WERI-Rb-1 (cell line): ENCODE data around the gene TRIML2.
A peak's percentile ranks its signal among the peaks of the same experiment; 100 is the strongest.

ENCODE experiments used
- DNase-seq: peaks from one replicate; pipeline ENCODE4 v3.0.0-alpha.2; 2020
- H3K27ac ChIP-seq: fragments of 250-450 bp; sonication (Bioruptor Pico); 2 replicates; pipeline ENCODE4 v1.5.1; 2020; ENCODE audit warnings: mild to moderate bottlenecking, moderate library complexity
- H3K27me3 ChIP-seq: fragments of 250-450 bp; sonication (Bioruptor Pico); 2 replicates; pipeline ENCODE4 v1.5.1; 2021; ENCODE audit warnings: mild to moderate bottlenecking, low read depth, moderate library complexity; ENCODE audit not compliant: insufficient read depth, severe bottlenecking
- H3K36me3 ChIP-seq: fragments of 250-450 bp; sonication (Bioruptor Pico); 2 replicates; pipeline ENCODE4 v1.5.1; 2020; ENCODE audit warnings: mild to moderate bottlenecking, moderate library complexity
- H3K4me3 ChIP-seq: 2 replicates; pipeline ENCODE4 v1.5.1; 2011; ENCODE audit warnings: low read depth, mild to moderate bottlenecking, control low read depth, low read length
- H3K9me3 ChIP-seq: fragments of 250-450 bp; sonication (Bioruptor Pico); 2 replicates; pipeline ENCODE4 v1.5.1; 2021; ENCODE audit warnings: mild to moderate bottlenecking, moderate library complexity; ENCODE audit not compliant: severe bottlenecking
- TF ChIP-seq, protein P1 (sequence below): IDR thresholded peaks from 2 replicates; pipeline ENCODE4 v1.5.1; 2011; ENCODE audit warnings: low read depth, mild to moderate bottlenecking, control low read depth, inconsistent platforms, low read length

Gene TRIML2

DNA sequence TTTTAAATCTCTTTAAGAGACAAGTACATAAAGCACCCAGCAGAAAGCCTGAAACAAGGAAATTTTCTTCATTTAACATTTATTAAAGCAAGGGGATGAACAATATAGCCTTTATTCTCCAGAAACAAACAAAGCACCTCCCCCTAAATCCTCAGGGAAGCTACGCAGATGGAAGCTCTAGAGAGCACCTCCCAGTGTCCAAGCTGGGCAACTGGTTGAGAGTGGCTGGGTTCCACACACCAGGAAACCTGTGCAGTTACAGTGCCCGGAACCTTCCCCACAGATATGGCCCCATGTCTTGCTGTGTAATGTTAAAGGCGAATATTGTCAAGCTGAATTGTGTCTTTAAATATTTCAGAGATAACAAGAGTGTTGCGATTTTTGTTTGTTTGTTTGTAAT lies 21.0 kb upstream of the TRIML2 start:
- Histone ChIP-seq H3K36me3 (no peaks in the 10 kb centered on the region), H3K27ac (no peak overlapping the region), H3K27me3 (peaks cover 88% of the 10 kb centered on the region), H3K9me3 (no peaks in the 10 kb centered on the region), H3K4me3 (no peak overlapping the region)
- TF ChIP-seq, protein P1, sequence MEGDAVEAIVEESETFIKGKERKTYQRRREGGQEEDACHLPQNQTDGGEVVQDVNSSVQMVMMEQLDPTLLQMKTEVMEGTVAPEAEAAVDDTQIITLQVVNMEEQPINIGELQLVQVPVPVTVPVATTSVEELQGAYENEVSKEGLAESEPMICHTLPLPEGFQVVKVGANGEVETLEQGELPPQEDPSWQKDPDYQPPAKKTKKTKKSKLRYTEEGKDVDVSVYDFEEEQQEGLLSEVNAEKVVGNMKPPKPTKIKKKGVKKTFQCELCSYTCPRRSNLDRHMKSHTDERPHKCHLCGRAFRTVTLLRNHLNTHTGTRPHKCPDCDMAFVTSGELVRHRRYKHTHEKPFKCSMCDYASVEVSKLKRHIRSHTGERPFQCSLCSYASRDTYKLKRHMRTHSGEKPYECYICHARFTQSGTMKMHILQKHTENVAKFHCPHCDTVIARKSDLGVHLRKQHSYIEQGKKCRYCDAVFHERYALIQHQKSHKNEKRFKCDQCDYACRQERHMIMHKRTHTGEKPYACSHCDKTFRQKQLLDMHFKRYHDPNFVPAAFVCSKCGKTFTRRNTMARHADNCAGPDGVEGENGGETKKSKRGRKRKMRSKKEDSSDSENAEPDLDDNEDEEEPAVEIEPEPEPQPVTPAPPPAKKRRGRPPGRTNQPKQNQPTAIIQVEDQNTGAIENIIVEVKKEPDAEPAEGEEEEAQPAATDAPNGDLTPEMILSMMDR, result 0 out of 2 replicates have a peak, but pooled peaks have one; percentile 8
- no peak for DNase-seq

- TF ChIP-seq, protein P1, result no peak
- no peaks in the 10 kb centered on the region for H3K36me3 ChIP-seq
- no peak overlapping the region for H3K27ac ChIP-seq
- DNase-seq, result no peak
- peaks cover 91% of the 10 kb centered on the region for H3K27me3 ChIP-seq
- no peaks in the 10 kb centered on the region for H3K9me3 ChIP-seq
- H3K4me3 ChIP-seq, result no peak overlapping the region
Observed at GRCh38 chr4:188127214-188127874, 17.9 kb upstream of the TRIML2 start.

DNA sequence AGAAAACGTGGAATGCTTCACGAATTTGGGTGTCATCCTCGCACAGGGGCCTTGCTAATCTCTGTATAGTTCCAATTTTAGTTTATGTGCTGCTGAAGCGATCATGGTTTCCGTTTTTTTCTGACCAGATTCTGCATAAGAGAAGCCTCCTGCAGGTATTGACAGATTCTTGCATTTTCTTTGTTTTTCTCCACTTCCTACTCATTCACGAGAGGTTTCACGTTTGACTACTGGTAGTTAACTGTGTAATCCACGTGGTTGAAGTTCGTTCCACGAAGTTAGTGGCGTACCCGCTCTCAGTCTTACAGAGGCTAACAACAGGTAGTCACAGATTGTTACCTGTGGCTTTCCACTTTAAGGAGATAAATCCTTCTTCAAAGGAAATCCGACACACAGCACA lies 12.1 kb upstream of the TRIML2 start:
- Histone ChIP-seq H3K9me3 (peaks cover 2% of the 10 kb centered on the region), H3K36me3 (no peaks in the 10 kb centered on the region), H3K27me3 (peaks cover 96% of the 10 kb centered on the region), H3K4me3 (no peak overlapping the region), H3K27ac (no peak overlapping the region)
- TF ChIP-seq, protein P1, result no peak
- no peak for DNase-seq

DNA sequence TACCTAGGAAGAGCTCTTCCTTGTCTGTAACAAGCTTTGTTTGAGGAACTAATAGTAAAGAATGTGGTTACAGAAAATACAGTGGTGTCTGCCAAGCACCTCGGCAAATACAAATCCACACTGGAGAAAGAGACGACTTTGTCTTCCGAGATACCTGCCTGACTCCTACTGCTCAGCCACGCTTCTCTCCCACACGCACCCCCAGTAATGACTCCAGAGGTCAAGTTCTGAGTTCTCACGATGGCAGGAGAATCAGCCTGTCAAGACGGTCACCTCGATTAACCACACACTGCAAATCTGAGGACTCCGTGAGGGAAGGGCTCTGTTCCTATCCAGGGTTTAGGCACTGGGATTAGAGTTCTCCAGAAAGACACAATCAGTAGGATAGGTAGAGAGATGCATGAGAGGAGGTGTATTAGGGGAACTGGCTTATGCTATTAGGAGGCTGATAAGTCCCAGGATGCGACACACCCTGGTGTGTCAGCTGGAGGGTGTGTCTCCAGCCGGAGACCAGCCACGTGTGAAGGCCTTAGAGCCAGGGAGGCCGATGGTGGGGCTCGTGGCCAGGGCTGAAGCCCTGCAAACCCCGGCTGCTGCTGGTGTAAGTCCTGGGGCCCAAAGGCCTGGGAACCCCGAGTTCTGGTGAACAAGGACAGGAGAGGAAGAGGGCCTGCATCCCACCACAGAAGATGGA lies 8.4 kb upstream of the TRIML2 start:
- TF ChIP-seq, protein P1, result no peak

GRCh38 chr4:188113156-188113555 lies 3.8 kb upstream of the TRIML2 start:
- Histone ChIP-seq H3K9me3 (peaks cover 2% of the 10 kb centered on the region), H3K36me3 (no peaks in the 10 kb centered on the region), H3K27ac (no peak overlapping the region), H3K27me3 (peaks cover 89% of the 10 kb centered on the region), H3K4me3 (no peak overlapping the region)
- TF ChIP-seq, protein P1, result no peak
- no peak for DNase-seq

More for the DNA sequence above, 8.4 kb upstream of the TRIML2 start:
- Histone ChIP-seq H3K27me3 (peaks cover 92% of the 10 kb centered on the region), H3K9me3 (peaks cover 2% of the 10 kb centered on the region), H3K27ac (no peak overlapping the region), H3K36me3 (no peaks in the 10 kb centered on the region), H3K4me3 (no peak overlapping the region)
- no peak for DNase-seq

DNA sequence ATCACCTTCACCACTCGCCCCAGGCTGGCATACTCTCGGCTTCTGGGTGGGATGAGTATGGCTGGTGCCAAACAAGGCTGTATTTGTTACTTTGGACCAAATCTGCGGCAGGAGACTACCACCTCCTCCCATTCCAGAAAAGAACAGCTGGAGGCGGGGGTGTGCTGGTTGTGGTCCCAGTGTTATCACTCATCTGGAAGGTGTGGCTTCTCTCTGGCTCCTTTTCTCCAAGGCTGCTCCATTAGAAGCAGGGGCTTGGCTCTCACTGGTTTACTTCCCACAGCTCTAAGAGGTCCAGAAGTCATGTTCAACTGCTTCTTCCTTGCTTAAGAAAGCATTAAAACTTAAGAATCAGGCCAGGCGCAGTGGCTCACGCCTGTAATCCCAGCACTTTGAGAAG lies 2.6 kb upstream of the TRIML2 start:
- H3K27me3 ChIP-seq, result peaks cover 89% of the 10 kb centered on the region
- peaks cover 2% of the 10 kb centered on the region for H3K9me3 ChIP-seq
- H3K4me3 ChIP-seq, result no peak overlapping the region
- no peaks in the 10 kb centered on the region for H3K36me3 ChIP-seq
- DNase-seq, result no peak
- H3K27ac ChIP-seq, result no peak overlapping the region
- TF ChIP-seq, protein P1, result no peak
